ENCODE measurements around the gene RNASE4.
A peak's percentile ranks its signal among the peaks of the same experiment; 100 is the strongest.

RNASE4 gene

DNA sequence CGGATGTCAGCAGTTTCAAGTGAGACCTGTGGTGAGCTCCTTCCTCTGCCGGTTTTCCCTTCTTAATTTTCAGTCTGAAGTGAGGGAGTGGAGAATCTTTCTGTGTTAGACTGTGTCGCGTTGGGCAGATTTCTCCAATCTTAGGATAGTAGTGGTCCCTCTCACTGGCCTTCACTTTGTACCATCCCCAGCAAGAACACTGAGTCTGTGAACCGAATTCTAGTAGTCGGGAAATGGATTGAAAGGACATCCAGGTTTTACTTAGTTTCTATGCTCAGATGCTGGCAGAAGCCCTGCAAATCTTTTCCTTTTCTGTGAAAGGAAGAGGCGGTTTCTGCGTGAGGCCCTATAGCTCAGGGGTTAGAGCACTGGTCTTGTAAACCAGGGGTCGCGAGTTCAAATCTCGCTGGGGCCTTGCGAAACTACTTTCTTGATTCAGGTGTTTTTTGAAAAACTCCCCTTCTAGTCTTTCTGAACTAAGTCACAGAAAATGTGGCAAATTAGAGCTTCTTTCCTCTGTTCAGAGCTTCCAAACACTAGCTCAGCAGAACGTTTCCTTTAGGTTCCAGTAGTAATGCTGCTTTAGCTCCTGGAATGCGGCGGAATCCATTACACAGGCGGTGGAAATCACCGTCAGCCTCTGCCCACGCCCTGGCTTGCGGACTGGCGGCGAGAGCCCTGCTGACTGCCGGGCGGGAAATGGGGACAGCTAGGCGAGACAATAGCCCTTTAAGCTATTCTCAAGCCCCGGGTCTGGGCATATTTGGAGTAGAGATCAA is 2.8 kb upstream of the RNASE4 start:
- peaks cover 24 to 50% (median 41%) of the 10 kb centered on the region in 4 experiments for H3K4me1 ChIP-seq (ENCODE audit: control extremely low read depth in 1 of 4, control insufficient read depth in 4 of 4, insufficient read depth in 4 of 4, low read length in 3 of 4)
- peak overlapping the region; percentile 72 to 99 (median 89) for H3K4me3 ChIP-seq (ENCODE audit: control insufficient read depth in 1 of 7, extremely low read depth in 1 of 7, insufficient read depth in 4 of 7, low read depth in 2 of 7, low read length in 6 of 7)
- ChIA-PET CTCF (interaction anchor here (0.8 to 9.0 kb wide), 13 partner anchors 9 to 176 kb away, joined by 3 to 73 read pairs (median 6); no protein-coding TSS in a partner anchor), POLR2A (interaction anchor here (0.5 to 1.2 kb wide), 3 partner anchors 18 to 338 kb away, joined by 3 to 6 read pairs (median 3); partner anchors contain the start of gene PARP2)
- H3K9me3 ChIP-seq (ENCODE audit: control extremely low read depth in 1 of 5, control insufficient read depth in 4 of 5, insufficient read depth in 2 of 5, low read depth in 1 of 5, low read length in 4 of 5) = no peaks in the 10 kb centered on the region
- H3K36me3 ChIP-seq (ENCODE audit: control insufficient read depth in 4 of 4, insufficient read depth in 4 of 4, low read length in 3 of 4) = no peaks in the 10 kb centered on the region
- H3K27me3 ChIP-seq (replicated peaks in 2 of 5; ENCODE audit: control insufficient read depth in 4 of 5, insufficient read depth in 5 of 5, low read length in 4 of 5) = no peaks in the 10 kb centered on the region
- peak; percentile 88 to 94 (median 93) for DNase-seq
- H3K27ac ChIP-seq (ENCODE audit: insufficient read depth in 1 of 2, low read depth in 1 of 2, low read length in 2 of 2, poor library complexity in 1 of 2, severe bottlenecking in 2 of 2) = peak overlapping the region in 1 of 2 experiments; percentile 67
- 0% methylated on average over 22 of the region's 25 CpGs for WGBS (ENCODE audit: insufficient coverage)

DNA sequence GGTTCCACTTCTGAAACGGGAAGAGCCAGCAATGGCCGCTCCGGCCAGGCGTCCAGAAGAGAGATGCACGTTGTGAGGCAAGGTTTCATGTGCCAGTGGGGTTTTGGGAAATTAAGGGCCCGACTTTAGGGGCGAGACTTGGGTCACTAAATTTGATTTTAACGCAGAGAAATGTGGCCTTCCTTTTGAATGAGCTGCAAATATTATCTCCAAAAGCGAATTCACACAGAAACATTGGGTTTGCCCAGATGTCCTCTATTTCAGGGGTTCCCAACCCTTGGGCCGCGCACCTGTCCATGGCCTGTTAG is 2.3 kb upstream of the RNASE4 start:
- POLR2A ChIA-PET = interaction anchor here (0.5 kb wide), 1 partner anchor 285 kb away, joined by 6 read pairs; no protein-coding TSS in a partner anchor

DNA sequence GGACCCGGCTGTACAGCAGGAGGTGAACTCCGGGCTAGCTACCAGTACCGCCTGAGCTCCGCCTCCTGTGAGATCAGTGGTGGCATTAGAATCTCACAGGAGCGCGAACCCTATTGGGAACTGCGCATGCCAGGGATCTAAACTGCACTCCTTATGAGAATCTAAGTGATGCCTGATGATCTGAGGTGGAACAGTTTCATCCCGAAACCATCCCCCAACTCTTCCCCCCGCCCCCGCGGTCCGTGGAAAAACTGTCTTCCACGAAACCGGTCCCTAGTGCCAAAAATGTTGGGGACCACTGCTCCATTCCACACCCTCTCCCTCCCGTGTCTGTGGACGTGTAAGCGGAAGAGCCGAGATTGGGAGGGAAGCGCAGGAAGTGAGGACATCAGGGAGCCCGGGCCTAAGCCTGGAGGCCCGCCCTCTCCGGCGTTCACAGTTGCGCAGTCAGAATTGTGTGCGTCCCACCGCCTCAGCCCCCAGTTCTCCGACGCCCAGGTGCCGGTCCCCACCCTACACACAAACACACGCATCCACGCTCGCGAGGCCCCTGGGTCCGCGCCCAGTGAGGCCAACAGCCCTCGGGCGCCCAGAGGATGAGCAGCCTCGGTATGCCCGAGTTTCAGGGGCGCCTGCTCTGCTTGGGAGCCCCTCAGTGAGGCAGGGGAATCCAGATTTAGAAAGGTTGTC is 1.8 kb upstream of the RNASE4 start:
- ChIA-PET CTCF (interaction anchor here (0.7 to 9.0 kb wide), 14 partner anchors 8 to 355 kb away, joined by 3 to 73 read pairs (median 6); no protein-coding TSS in a partner anchor), POLR2A (interaction anchor here (0.5 to 1.1 kb wide), 3 partner anchors 70 to 339 kb away, joined by 3 to 4 read pairs (median 4); no protein-coding TSS in a partner anchor)
- Histone ChIP-seq H3K4me3 (ENCODE audit: control insufficient read depth in 1 of 7, extremely low read depth in 1 of 7, insufficient read depth in 4 of 7, low read depth in 2 of 7, low read length in 6 of 7) (peak overlapping the region; percentile 72 to 99 (median 89)), H3K27me3 (replicated peaks in 2 of 5; ENCODE audit: control insufficient read depth in 4 of 5, insufficient read depth in 5 of 5, low read length in 4 of 5) (no peaks in the 10 kb centered on the region), H3K27ac (ENCODE audit: insufficient read depth in 1 of 2, low read depth in 1 of 2, low read length in 2 of 2, poor library complexity in 1 of 2, severe bottlenecking in 2 of 2) (peak overlapping the region; percentile 27 to 84), H3K36me3 (ENCODE audit: control insufficient read depth in 4 of 4, insufficient read depth in 4 of 4, low read length in 3 of 4) (no peaks in the 10 kb centered on the region), H3K9me3 (ENCODE audit: control extremely low read depth in 1 of 5, control insufficient read depth in 4 of 5, insufficient read depth in 2 of 5, low read depth in 1 of 5, low read length in 4 of 5) (no peaks in the 10 kb centered on the region), H3K4me1 (ENCODE audit: control extremely low read depth in 1 of 4, control insufficient read depth in 4 of 4, insufficient read depth in 4 of 4, low read length in 3 of 4) (peaks cover 24 to 50% (median 41%) of the 10 kb centered on the region in 4 experiments)
- 0% methylated on average over 19 of the region's 40 CpGs for WGBS (ENCODE audit: insufficient coverage)
- DNase-seq = peak; percentile 82 to 86 (median 82)

More for the DNA sequence above, 2.3 kb upstream of the RNASE4 start:
- Histone ChIP-seq H3K9me3 (ENCODE audit: control extremely low read depth in 1 of 5, control insufficient read depth in 4 of 5, insufficient read depth in 2 of 5, low read depth in 1 of 5, low read length in 4 of 5) (no peaks in the 10 kb centered on the region), H3K4me3 (ENCODE audit: control insufficient read depth in 1 of 7, extremely low read depth in 1 of 7, insufficient read depth in 4 of 7, low read depth in 2 of 7, low read length in 6 of 7) (peak overlapping the region; percentile 72 to 99 (median 89)), H3K36me3 (ENCODE audit: control insufficient read depth in 4 of 4, insufficient read depth in 4 of 4, low read length in 3 of 4) (no peaks in the 10 kb centered on the region), H3K27me3 (replicated peaks in 2 of 5; ENCODE audit: control insufficient read depth in 4 of 5, insufficient read depth in 5 of 5, low read length in 4 of 5) (no peaks in the 10 kb centered on the region), H3K27ac (ENCODE audit: insufficient read depth in 1 of 2, low read depth in 1 of 2, low read length in 2 of 2, poor library complexity in 1 of 2, severe bottlenecking in 2 of 2) (peak overlapping the region in 1 of 2 experiments; percentile 67), H3K4me1 (ENCODE audit: control extremely low read depth in 1 of 4, control insufficient read depth in 4 of 4, insufficient read depth in 4 of 4, low read length in 3 of 4) (peaks cover 24 to 50% (median 41%) of the 10 kb centered on the region in 4 experiments)
- 2% methylated on average over 9 of the region's 11 CpGs for WGBS (ENCODE audit: insufficient coverage)
- DNase-seq = no peak
- CTCF ChIA-PET = interaction anchor here (1.0 to 9.0 kb wide), 11 partner anchors 9 to 176 kb away, joined by 3 to 73 read pairs (median 6); no protein-coding TSS in a partner anchor

DNA sequence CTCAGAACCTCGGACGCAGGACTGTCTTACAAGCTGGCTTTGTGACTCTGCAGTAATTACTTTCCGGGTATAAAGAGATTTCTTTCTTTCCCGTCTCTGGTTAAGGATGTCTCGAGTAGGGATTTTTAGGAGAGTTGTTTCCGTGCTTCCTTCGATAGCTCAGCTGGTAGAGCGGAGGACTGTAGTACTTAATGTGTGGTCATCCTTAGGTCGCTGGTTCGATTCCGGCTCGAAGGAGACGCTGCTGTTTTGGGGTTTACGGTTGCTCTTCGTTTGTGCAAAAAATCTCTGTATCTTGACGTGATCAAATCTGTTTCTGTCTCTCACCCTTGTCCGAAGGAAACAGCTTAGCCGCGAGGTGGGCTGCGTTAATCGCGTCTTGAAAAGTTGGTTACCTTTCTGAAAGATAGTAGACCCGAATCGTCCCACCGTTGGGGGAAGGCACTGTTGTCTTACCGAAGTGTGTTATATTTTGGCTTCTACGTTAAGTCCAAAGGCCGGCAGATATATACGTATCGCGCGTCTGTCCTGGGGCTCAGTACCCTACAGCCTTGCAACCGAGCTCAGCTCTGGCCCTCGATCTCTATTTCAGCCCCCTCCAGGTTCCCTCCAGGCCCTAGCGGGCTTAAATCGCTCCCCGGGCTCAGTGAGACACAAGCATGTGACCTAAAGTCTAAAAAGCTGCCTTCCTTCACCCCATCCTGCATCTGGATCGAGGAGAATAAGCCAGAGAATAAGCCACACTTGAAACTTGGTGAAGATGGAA is 1.1 kb upstream of the RNASE4 start:
- no peaks in the 10 kb centered on the region for H3K27me3 ChIP-seq (replicated peaks in 2 of 5; ENCODE audit: control insufficient read depth in 4 of 5, insufficient read depth in 5 of 5, low read length in 4 of 5)
- ChIA-PET CTCF (interaction anchor here (0.7 to 9.0 kb wide), 12 partner anchors 10 to 357 kb away, joined by 3 to 73 read pairs (median 6); no protein-coding TSS in a partner anchor), POLR2A (interaction anchor here (0.5 to 1.1 kb wide), 3 partner anchors 70 to 340 kb away, joined by 3 to 4 read pairs (median 4); no protein-coding TSS in a partner anchor)
- H3K9me3 ChIP-seq (ENCODE audit: control extremely low read depth in 1 of 5, control insufficient read depth in 4 of 5, insufficient read depth in 2 of 5, low read depth in 1 of 5, low read length in 4 of 5) = no peaks in the 10 kb centered on the region
- no peaks in the 10 kb centered on the region for H3K36me3 ChIP-seq (ENCODE audit: control insufficient read depth in 4 of 4, insufficient read depth in 4 of 4, low read length in 3 of 4)
- H3K27ac ChIP-seq (ENCODE audit: insufficient read depth in 1 of 2, low read depth in 1 of 2, low read length in 2 of 2, poor library complexity in 1 of 2, severe bottlenecking in 2 of 2) = peak overlapping the region; percentile 27 to 84
- under 1% methylated on average over 30 of the region's 38 CpGs for WGBS (ENCODE audit: insufficient coverage)
- peaks cover 24 to 50% (median 41%) of the 10 kb centered on the region in 4 experiments for H3K4me1 ChIP-seq (ENCODE audit: control extremely low read depth in 1 of 4, control insufficient read depth in 4 of 4, insufficient read depth in 4 of 4, low read length in 3 of 4)
- H3K4me3 ChIP-seq (ENCODE audit: control insufficient read depth in 1 of 7, extremely low read depth in 1 of 7, insufficient read depth in 4 of 7, low read depth in 2 of 7, low read length in 6 of 7) = peak overlapping the region; percentile 72 to 99 (median 89)
- DNase-seq = peak; percentile 88 to 92 (median 89)

DNA sequence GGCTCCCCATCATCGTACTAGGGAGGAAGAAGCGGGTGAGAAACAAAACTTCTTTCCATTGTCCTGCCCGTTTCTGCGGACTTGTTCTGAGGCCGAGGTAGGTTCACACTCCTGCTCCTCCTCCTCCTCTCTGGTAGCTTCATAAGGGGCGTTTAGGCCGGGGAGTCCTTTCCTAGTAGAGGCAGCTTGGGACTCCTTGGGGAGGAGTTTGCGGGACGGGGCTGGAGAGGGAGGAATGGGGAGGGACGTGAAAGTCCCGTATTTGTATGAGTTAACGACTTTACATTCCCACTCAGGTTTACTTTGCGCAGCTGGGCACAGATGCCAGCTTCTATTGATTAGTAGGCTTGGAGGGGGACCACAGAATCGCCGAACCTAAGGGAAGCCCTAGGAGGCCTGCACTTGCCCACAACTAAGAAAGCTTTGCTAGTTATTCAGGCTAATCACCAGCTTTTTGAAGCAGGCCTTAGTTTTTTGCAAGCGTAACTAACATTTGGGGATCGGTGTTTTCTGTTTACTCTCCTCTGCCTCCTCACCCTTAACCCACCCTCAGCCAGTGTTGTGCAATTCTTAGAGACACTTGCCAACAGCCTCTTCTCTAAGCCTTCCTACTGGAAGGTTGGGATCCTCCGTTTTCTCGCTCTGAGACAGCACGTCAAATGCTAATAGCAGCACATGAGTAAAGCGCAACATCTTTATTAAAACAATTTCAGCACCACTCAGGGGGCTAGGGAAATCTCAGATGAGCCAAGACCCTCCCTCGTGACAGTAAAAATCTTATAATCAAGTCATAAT is 499 bp downstream of the RNASE4 start:
- POLR2A ChIA-PET = no interaction called here
- no peak for DNase-seq
- CTCF ChIA-PET = interaction anchor here (0.6 to 9.0 kb wide), 14 partner anchors 9 to 359 kb away, joined by 3 to 73 read pairs (median 4); no protein-coding TSS in a partner anchor

More for the DNA sequence above, 499 bp downstream of the RNASE4 start:
- H3K9me3 ChIP-seq (ENCODE audit: control extremely low read depth in 1 of 5, control insufficient read depth in 4 of 5, insufficient read depth in 2 of 5, low read depth in 1 of 5, low read length in 4 of 5) = no peaks in the 10 kb centered on the region
- no peak overlapping the region for H3K27ac ChIP-seq (ENCODE audit: insufficient read depth in 1 of 2, low read depth in 1 of 2, low read length in 2 of 2, poor library complexity in 1 of 2, severe bottlenecking in 2 of 2)
- H3K27me3 ChIP-seq (replicated peaks in 2 of 5; ENCODE audit: control insufficient read depth in 4 of 5, insufficient read depth in 5 of 5, low read length in 4 of 5) = no peaks in the 10 kb centered on the region
- H3K4me1 ChIP-seq (ENCODE audit: control extremely low read depth in 1 of 4, control insufficient read depth in 4 of 4, insufficient read depth in 4 of 4, low read length in 3 of 4) = peaks cover 21 to 50% (median 37%) of the 10 kb centered on the region in 4 experiments
- WGBS (ENCODE audit: insufficient coverage) = 41% methylated on average over 12 of the region's 22 CpGs
- peak overlapping the region; percentile 74 to 99 (median 89) for H3K4me3 ChIP-seq (ENCODE audit: control insufficient read depth in 1 of 7, extremely low read depth in 1 of 7, insufficient read depth in 4 of 7, low read depth in 2 of 7, low read length in 6 of 7)
- H3K36me3 ChIP-seq (ENCODE audit: control insufficient read depth in 4 of 4, insufficient read depth in 4 of 4, low read length in 3 of 4) = no peaks in the 10 kb centered on the region
